HG03442 (cell line): Measurements from ENCODE around the gene FBXW2.
"Not testable (repeated sequence)": the region's sequence is repeated elsewhere in the genome, so short reads cannot be mapped to it uniquely, and the experiment has no call there.

Experiments
- ATAC-seq: cut with Tn5 transposase; IDR thresholded peaks from one replicate; pipeline ENCODE4 v1.9.1; 2021; ENCODE audit warnings: mild to moderate bottlenecking, moderate library complexity; ENCODE audit not compliant: unreplicated experiment

Gene FBXW2, protein sequence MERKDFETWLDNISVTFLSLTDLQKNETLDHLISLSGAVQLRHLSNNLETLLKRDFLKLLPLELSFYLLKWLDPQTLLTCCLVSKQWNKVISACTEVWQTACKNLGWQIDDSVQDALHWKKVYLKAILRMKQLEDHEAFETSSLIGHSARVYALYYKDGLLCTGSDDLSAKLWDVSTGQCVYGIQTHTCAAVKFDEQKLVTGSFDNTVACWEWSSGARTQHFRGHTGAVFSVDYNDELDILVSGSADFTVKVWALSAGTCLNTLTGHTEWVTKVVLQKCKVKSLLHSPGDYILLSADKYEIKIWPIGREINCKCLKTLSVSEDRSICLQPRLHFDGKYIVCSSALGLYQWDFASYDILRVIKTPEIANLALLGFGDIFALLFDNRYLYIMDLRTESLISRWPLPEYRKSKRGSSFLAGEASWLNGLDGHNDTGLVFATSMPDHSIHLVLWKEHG

DNA sequence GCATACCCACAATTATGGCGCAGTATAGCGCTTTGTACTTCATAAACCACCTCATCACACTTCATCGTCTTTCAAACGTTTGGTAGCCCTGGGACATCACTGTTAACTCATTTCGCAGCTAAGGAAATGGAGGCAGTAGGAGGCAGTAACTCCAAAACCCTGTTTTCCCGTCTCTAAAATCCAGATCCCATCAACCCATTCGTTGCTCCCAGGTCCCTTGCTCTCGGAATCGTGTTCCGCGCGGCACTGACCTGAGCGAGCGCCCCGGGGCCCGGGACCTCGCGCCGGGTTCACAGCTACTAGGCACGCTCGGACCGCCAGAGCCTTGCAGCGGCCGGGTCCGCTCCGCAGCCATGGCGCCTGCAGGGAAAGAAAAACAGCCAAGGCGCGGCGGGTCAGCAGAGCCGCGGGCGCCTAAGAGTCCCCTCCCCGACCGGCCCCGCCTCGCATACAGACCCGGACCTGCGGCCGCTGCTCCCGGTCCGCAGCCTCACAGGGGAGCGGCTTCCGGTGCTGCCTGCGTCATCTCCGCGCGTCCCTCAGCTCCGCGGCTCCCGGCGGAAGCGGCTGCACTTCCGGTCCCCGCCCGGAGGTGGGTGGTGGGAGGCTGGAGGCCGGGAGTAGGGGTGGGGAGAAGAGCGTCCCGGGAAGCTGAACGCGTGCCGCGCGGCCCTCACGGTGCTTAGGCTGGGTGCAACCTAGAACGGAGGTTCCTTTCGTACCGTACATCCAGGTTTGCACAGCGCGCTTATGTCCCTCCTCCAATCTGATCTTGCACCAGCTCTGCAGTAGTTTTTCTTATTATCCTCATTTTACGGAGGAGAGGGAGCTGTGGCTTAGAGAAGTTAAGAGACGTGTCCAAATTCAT is at the start of gene FBXW2:
FBXW2 (minus strand) TSS at position 519 of the 868 bp plus-strand sequence. CDS start 5,158 bp downstream, outside the sequence.
- ATAC-seq, result peak; percentile 94

DNA sequence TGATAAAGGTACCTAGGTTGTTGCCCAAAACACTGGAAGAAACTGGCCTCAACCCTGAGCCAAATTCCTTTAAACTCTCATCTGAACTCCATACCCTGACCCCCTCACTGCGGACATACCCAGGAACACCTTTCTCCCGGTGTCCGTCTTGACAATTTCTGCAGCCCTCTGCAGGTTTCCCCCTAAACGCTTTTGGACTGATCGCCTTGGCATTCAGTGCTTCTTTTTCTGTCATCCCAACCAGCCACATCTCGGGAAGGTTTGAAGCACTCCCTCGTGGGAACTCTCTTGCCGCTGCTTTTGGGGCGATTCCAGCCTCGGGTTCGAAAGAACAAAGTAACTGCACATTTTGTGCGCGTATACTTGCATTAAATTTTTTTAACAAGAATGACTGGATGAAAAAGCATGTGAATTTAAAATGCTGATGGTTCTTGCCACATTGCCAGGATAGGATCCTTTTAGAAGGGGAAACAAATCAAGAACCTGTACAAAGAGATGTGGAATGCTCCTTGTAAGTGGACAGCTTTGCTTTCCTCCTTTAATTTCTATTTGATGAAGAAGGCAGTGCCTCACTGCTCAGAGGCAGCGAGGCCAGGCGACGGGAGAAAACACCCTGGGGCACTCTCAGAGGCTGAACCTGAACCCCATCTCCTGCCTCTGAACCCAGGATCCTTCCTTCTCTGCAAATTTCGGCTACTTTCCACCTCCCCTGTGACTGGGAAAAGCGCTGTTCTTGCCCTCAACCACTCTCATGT is 48.9 kb upstream of the FBXW2 start:
- peak; percentile 3 for ATAC-seq

DNA sequence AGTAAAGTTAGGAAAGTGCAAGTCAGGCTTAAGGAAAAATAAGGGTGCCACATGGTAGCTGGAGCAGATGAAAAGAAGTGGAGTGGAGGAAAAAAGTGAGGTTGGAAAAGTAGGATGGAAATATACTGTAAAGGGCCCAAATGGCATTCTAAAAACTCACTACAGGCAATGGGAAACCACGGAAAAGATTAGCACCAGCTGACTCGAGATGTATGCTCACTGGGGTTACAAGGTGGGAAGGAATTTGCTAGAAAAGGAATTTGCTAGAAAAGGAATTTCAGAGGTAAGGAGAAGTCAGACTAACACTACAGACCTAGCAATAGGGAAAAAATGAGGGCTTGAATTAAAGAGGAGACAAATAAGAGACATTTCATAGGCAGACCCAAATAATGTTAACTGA is 45.9 kb upstream of the FBXW2 start:
- ATAC-seq, result no peak

DNA sequence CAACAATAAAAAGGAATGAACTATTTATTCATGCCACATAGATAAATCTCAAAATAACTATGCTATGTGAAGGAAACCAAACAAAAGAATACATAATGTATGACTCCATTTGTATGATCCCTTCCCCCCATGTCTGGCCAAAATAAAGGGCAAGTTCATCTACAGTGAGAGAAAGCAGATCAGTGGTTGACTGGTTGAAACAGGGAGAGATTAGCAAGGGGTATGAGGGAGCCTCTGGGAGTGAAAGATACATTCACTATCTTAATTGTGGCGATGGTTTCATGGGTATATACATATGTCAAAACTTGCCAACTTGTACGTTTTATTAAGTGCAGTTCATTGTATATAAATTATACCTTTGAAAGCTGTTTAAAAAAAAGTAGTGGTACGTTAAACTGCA is 44.7 kb upstream of the FBXW2 start:
- ATAC-seq, result no peak

DNA sequence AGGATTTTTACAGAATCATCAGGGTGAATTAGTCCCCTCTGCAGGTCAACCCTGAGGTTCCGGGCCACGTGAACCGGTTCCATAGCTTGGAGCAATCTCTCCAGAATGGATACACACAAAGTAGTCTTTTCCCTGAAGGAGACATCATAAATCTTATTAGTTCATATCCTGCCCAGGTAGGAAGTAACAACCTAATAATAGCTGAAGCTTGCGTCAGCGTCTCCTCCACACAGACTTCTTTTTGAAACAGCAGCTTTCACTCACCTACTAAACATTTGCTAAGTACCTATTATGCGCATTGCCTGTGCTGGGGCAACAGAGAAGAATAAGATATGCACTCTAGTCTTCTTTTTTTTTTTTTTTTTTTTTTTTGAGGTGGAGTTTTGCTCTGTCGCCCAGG is 40.1 kb upstream of the FBXW2 start:
- no peak for ATAC-seq

DNA sequence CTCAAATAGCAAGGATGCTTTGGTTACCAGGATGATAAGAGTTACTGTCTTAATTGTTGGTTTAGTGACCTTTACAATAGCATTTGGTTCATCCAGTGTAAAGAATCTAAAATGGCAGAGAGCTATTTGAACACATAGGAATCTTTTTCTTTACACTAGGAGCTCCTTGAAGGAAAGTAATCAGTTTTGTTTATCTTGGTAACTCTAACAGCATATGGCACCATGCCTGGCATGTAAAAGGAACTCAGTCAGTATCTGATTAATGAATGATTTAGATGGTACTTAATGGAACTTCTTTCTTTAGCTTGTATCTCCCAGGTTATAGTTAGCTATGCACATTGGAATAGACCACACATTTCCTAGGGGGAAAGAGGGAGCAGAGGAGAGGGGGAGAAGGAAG is 39.6 kb upstream of the FBXW2 start:
- no peak for ATAC-seq

DNA sequence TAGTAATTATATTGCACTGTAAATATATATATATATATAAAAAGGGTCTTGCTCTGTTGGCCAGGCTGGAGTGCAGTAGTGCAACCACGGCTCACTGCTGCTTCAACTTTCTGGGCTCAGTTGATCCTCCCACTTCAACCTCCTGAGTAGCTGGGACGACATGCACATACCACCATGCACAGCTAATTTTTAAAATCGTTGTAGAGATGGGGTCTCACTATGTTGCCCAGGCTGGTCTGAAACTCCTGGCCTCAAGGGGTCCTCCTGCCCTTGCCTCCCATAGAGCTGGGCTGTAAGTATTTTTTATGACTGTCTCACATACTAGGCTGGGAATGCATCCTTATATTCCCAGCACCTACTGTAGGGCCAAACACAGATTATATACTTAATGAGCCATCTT is 37.6 kb upstream of the FBXW2 start:
- no peak for ATAC-seq

DNA sequence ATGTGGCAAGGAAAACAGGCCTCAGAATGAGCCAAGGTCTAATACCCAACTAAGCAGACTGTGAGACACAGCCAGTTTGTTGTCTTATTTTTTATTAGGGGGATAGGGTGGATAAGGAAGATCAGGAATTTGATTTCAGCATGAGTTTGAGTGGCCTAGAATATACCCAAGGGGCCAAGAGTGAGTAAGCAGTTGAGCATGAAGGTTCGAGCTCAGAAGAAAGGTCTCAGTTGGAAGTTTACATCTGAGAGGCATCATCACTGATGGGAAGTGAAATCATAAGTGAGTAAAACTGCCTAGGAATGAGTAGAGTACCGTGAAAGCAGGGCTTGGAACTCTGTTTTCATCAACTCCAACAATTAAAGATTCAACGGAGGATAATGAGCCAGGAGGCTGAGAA is 36.9 kb upstream of the FBXW2 start:
- no peak for ATAC-seq

DNA sequence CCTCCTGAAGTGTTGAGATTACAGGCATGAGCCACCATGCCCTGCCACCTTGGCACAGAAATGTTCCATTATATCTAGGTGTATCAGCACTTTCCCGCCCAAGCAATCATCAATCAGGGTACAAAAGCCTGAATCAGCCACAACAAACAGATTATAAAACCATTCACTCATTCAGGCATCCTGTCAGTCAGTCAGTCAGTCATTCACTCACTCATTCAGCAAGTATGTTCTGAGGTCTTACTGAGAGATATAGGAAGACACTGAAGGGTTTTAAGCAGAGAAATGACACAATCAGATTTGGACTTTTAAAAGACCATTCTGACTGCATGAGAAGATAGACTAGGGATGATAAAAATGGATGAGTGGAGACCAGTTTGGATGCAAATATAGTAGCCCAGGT is 36.4 kb upstream of the FBXW2 start:
- no peak for ATAC-seq

DNA sequence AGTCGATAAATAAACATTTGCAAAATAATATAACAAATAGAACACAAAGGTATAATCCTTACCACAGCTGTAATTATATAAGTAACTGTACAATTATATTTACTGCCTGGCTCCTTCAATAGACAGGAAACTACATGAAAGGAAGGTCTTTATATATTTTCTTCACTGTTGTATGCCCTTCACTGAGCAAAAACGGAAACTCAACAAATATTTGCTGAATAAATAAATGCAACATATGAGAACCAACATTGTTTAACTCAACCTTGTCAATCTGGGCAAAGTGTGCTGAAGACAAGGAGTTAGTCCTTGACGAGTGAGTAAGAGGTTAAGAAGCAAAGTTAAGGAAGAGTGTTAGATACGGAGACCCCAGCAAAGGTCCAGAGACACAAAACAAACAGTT is 26.9 kb upstream of the FBXW2 start:
- ATAC-seq, result no peak

DNA sequence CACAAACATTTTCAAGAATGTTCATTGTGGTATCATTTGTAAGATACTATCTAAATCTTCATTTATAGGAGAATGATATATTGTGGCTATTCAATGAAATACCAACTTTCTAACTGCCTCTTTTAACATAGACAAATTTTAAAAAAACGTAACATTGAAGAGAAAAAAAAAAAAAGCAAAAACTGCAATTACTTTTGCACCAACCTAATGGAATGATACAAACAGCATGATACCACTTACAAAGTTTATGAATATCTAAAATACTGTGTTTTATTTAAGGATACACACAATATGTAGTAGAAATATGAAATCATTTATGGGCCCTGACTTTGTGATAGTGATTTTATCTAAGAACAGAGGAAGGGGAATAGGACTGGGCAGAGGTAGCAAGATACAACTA is 25.4 kb upstream of the FBXW2 start:
- no peak for ATAC-seq

DNA sequence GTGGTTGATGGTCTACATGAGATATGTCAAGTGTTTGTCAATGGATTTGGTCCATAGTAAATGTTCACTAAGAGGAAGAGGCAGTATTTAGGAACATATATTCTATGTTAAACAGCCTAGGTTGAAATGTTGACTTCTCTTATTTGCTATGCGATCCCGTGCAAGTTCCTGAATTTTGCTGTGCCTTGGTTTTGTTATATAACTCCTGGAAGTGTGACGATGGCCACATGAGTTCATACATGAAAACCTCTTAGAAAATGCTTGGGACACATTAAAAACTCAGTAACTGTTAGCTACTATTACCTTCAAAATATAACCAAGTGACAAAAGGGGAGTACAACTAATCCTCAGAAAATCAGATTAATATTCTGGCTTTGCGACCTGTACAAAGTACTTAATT is 21.9 kb upstream of the FBXW2 start:
- no peak for ATAC-seq

DNA sequence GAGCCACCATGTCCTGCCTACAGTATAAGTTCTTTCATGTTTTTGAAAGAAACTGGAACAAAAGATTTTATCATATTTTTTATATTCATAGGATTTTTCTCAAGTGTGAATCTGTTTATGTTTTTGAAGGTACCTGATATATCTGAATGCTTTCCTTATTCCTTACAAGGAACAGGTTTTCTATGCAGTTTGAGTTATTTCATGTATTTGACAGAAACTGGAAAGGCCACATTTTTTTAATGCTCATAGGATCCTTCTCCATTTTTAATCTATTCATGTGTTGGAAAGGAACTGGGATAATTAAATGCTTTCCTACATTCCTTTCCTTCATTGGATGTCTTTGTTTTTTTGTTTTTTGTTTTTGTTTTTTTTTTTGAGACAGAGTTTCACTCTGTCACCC is 15.7 kb upstream of the FBXW2 start:
- ATAC-seq, result no peak

DNA sequence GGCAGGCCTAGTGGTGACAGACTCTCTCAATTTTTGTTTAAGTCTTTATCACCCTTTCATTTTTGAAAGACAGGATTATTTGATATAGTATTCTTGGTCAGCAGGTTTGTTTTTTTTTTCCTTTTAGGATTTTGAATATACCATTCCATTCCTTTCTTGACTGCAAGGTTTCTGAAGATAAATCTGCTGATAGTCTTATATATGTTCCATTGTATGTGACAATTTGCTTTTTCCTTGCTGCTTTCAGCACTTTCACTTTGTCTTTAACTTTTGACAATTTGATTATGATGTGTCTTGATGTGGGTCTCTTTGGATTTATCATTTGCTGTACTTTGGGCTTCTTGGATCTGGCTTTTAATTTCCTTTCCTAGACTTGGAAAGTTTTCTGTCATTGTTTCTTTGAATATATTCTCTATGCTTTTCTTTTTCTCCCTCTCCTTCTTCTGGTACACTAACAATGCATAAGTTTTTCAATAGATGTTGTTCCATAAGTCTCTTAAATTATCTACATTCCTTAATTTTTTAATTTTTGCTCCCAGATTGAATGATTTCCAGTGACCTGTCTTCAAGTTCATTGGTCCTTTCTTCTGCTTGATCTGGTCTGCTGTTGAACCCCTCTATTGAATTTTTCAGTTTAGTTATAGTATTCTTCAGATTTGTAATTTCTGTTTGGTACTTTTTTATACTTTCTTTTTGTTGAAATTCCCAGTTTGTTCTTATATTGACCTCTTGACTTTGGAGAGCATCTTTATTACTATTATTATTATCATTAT is 14.6 kb upstream of the FBXW2 start:
- no peak for ATAC-seq

DNA sequence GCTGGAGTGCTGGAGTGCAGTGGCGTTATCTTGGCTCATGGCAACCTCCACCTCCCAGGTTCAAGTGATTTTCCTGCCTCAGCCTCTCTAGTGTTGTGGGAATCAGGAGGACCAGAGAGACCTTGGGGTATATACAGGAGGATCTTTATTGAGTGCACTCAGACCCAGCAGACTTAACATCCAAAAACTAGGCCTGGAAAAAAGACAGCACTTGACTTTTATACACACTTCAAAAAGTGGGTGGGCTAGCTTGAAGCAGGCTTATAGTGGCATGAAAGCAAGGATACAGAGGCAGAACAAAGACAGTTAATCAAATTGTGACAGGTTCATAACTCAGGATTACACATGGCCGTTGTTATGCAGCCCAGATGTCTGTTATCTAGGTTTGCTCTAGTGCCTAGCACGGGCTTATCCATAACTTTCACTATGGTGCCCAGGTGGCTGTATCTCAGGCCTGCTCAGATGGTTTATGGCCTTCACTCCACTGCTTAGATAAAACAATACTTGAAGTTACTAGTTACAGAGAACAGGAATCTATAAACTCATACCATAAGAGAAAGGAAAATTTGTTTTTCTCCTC is 11.7 kb upstream of the FBXW2 start:
- not testable (repeated sequence) for ATAC-seq

DNA sequence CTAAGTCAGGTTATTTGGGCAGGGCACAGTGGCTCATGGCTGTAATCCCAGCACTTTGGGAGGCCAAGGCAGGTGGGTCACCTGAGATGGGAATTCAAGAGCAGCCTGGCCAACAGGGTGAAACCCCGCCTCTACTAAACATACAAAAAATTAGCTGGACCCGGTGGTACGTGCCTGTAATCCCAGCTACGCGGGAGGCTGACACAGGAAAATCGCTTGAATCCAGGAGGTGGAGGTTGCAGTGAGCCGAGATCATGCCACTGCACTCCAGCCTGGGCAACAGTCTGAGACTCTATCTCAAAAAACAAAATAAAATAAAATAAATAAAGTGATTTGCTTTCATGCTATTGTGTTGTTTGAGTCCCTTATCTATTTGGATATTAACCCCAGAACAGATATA is 8.2 kb upstream of the FBXW2 start:
- no peak for ATAC-seq

DNA sequence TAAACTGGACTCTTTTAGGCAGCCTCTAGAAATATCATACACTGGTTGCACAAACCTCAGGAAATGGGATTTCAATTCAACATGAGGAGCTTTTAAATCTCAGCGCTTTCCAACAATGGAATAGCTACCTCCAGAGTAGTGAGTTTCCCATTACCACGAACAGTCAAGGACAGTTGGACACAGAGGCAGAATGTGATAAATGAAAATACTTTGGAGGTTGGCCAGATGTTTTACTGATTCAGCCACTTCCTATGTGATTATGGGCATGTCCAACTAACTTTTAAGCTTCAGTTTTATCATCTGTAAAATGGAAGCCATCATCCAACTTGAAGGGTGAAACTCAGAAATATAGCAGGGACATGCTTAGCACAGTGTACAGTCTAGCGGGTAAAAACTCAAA is 2.1 kb downstream of the FBXW2 start:
- no peak for ATAC-seq

DNA sequence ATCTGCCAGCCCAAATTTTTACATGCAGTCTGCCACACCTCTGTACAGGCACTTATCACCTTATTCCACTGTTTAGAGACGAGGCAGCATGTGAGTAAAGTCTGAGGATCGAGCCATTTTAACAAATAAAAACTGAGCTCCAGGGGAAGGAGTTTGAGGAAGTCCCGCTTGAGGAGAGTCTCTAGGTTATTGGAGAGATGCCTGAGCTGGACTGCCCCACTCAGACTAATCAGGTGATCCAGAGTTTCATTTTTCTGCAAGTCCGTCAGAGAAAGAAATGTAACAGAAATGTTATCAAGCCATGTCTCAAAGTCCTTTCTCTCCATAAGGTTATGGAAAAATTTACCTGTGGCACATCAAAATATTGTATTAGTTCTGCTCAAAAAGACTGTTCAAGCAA is 5.3 kb downstream of the FBXW2 start:
- ATAC-seq, result no peak

DNA sequence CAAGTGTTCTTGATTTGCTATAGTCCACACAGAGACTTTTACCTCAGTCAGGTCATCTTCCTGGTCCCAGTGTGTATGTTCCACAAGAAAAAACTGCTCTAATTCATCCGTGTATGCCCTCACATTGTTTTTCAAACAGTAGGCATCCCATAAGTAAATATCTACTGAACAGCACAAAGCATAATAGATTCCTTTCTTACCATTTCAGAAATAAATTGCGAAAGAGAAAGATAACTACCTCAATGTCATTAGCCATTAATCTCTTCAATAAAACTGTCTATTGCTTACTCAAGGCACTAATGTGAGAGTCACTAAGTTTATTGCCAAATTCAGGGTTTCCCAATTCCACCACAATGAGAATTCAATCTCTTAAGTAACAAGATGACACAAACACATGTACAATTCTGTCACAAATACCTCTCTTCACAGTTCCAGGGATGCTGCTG is 9.6 kb downstream of the FBXW2 start:
- ATAC-seq, result no peak

DNA sequence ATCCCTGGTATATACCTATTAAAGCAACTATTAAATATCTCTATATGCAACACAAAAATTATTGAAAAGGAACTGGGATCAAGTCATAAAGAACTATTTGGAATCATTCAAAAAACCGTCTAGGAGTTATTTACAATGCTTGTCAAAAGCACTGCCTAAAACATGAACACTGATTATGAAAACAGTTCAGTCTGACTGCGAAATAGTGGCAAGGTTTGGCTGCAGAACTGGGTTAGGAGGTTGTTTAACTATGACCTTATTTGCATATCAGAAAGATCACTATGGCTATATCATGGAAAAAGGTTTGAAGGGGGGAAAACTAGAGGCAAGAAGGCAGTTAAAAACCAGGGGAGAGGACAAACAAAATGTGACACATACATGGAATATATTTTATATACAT is 12.0 kb downstream of the FBXW2 start:
- ATAC-seq, result no peak
